K562 (cell line): ENCODE results near the gene STAT6. TPM values are rescaled to one million over a fixed set of nuclear protein-coding genes. Genes with fewer than 3 reads are reported as not detected.

Experiments
- ARHGAP35 ChIP-seq: fragments of 450-650 bp; IDR thresholded peaks from 2 replicates; pipeline ENCODE4 v1.6.1; 2018; ENCODE audit not compliant: partially characterized antibody
- FOXK2 ChIP-seq, 2 experiments: fragments of 450-650 bp; IDR thresholded peaks in 1 of 2; conservative IDR thresholded peaks in 1 of 2; 2 replicates each; pipeline ENCODE4 v1.6.1; 2016; ENCODE audit warnings: low read depth in 2 of 2, mild to moderate bottlenecking in 1 of 2
- HDAC2 ChIP-seq: fragments of 450-650 bp; IDR thresholded peaks from 2 replicates; pipeline ENCODE4 v1.6.1; 2016; ENCODE audit warnings: mild to moderate bottlenecking
- KAT7 ChIP-seq: sonication (generic); formaldehyde crosslinking; IDR thresholded peaks from 2 replicates; pipeline ENCODE4 v1.8.0; 2022; ENCODE audit warnings: missing genetic modification reagents, mild to moderate bottlenecking, borderline replicate concordance
- MEIS2 ChIP-seq: fragments of 450-650 bp; IDR thresholded peaks from 2 replicates; pipeline ENCODE4 v1.6.1; 2014; ENCODE audit warnings: mild to moderate bottlenecking; ENCODE audit not compliant: partially characterized antibody
- MGA ChIP-seq: fragments of 450-650 bp; IDR thresholded peaks from 2 replicates; pipeline ENCODE4 v1.6.1; 2016; ENCODE audit warnings: mild to moderate bottlenecking, moderate library complexity
- MLLT1 ChIP-seq, 2 experiments: fragments of 450-650 bp; IDR thresholded peaks; 2 replicates each; pipeline ENCODE4 v1.6.1; 2016
- POU5F1 ChIP-seq: fragments of 150-350 bp; IDR thresholded peaks from 2 replicates; pipeline ENCODE4 v1.6.1; 2014; ENCODE audit warnings: borderline replicate concordance, low read length, low read depth, mild to moderate bottlenecking; ENCODE audit not compliant: partially characterized antibody
- RCOR1 ChIP-seq, 2 experiments: IDR thresholded peaks; 2 replicates each; pipeline ENCODE4 v1.6.1; 2012; ENCODE audit warnings: low read depth in 2 of 2, low read length in 2 of 2, borderline replicate concordance in 1 of 2, improper control_type of control experiment in 1 of 2
- ZNF408 ChIP-seq: fragments of 250-450 bp; sonication (Bioruptor Pico); IDR thresholded peaks from 2 replicates; pipeline ENCODE4 v1.4.0; 2020; ENCODE audit warnings: low read depth, mild to moderate bottlenecking, moderate library complexity
- polyA plus RNA-seq, 8 experiments: library from polyadenylated mRNA; depleted of rRNA in 4 of 8; stranded (reverse) in 5 of 8; unstranded in 3 of 8; fragments of >200 nt; fragmentation: Nextera tagmentation in 2 of 8; fragmentation: Illumina TruSeq in 1 of 8; extraction: Ambion mirVana in 2 of 8; extraction: Trizol in 1 of 8; gene quantifications; 2 replicates each; pipeline versions ENCODE4 v1.2.1 to v1.2.3, GENCODE V29; 2011 to 2014; ENCODE audit warnings: inconsistent platforms in 1 of 8, missing spikeins in 1 of 8
- total RNA-seq, 7 experiments: library from RNA; depleted of rRNA in 6 of 7; stranded (reverse); fragments of >200 nt in 6 of 7; fragmentation: Illumina TruSeq in 2 of 7; extraction: Trizol in 2 of 7; gene quantifications; 2 replicates each; pipeline versions ENCODE4 v1.2.1 to v1.2.3, GENCODE V29; 2011 to 2021; ENCODE audit warnings: low replicate concordance in 1 of 7

STAT6 gene
- total and polyA plus RNA-seq, 9 of the 15 experiments (the other 6 are each of a cell fraction or from before 2014, with no cell fraction given): 2.4 to 49.5 (median 26.5) TPM

- peak; percentile 91 for TF ChIP-seq MGA
- TF ChIP-seq RCOR1 (IDR thresholded peaks at IDR 0.05; ENCODE audit: borderline replicate concordance in 1 of 2, low read depth in 2 of 2, low read length in 2 of 2): 0 out of 4 replicates have a peak, but pooled peaks of 1 of the 2 experiments have one; percentile 21
- TF ChIP-seq MEIS2: peak; percentile 89
- TF ChIP-seq KAT7 (CRISPR knock-in tag): peak; percentile 53; the same call in 1 of the 2 replicates
- TF ChIP-seq ZNF408 (CRISPR knock-in tag): 0 out of 2 replicates have a peak, but pooled peaks have one; percentile 47
- peak; percentile 16 to 57; a peak in 1 of 4 replicates for TF ChIP-seq MLLT1 (IDR thresholded peaks at IDR 0.05)
- no peak for TF ChIP-seq POU5F1
- peak; percentile 51; the same call in 1 of the 2 replicates for TF ChIP-seq HDAC2
- peak; percentile 98 to 99 for TF ChIP-seq FOXK2 (conservative IDR thresholded peaks at IDR 0.05 in 1 of 2, IDR thresholded peaks at IDR 0.05 in 1 of 2; ENCODE audit: low read depth in 2 of 2)
- TF ChIP-seq ARHGAP35: no peak
Observed at GRCh38 chr12:57078519-57079404, 32.4 kb downstream of the STAT6 start, which contains the start of gene NEMP1 (continued).
